WTC11 (cell line): ENCODE measurements around the gene RAB13. TPM values are rescaled to one million over a fixed set of nuclear protein-coding genes. Genes with fewer than 3 reads are reported as not detected.

Experiments
- ATAC-seq: fragments of 200-7000 bp; cut with Tn5 transposase; 2 replicates; pipeline ENCODE4 v1.10.0; 2021; ENCODE audit warnings: mild to moderate bottlenecking, moderate library complexity
- CTCF ChIA-PET: fragments of 300-600 bp; sonication (Branson Sonifier 250); formaldehyde crosslinking; loops from one replicate; lab custom pipeline; 2021; ENCODE audit warnings: antibody characterized with exemption; lab: Charles Lee
- POLR2A ChIA-PET: fragments of 350-600 bp; sonication (Branson Sonifier 250); formaldehyde crosslinking; loops from one replicate; lab custom pipeline; 2021; ENCODE audit warnings: antibody characterized with exemption; lab: Charles Lee
- DNase-seq: peaks from one replicate; pipeline ENCODE4 v3.0.0; 2021; ENCODE audit warnings: low spot score
- H3K27ac Mint-ChIP-seq: 2 replicates; pipeline ENCODE4 v1.8.0; 2021; ENCODE audit warnings: mixed read lengths
- H3K27me3 Mint-ChIP-seq: 2 replicates; pipeline ENCODE4 v1.8.0; 2021; ENCODE audit warnings: low read depth, mild to moderate bottlenecking, moderate library complexity, mixed read lengths
- H3K36me3 Mint-ChIP-seq: 2 replicates; pipeline ENCODE4 v1.8.0; 2021; ENCODE audit warnings: mixed read lengths
- H3K4me1 Mint-ChIP-seq: 2 replicates; pipeline ENCODE4 v1.8.0; 2022; ENCODE audit warnings: mixed read lengths
- H3K4me3 Mint-ChIP-seq: 2 replicates; pipeline ENCODE4 v1.8.0; 2021; ENCODE audit warnings: mild to moderate bottlenecking, moderate library complexity, mixed read lengths
- H3K9me3 Mint-ChIP-seq: 2 replicates; pipeline ENCODE4 v1.8.0; 2021; ENCODE audit warnings: mixed read lengths
- ATF1 ChIP-seq: sonication (generic); formaldehyde crosslinking; IDR thresholded peaks from 2 replicates; pipeline ENCODE4 v1.8.1; 2023; ENCODE audit warnings: mild to moderate bottlenecking, moderate library complexity, missing genetic modification reagents
- CTCF ChIP-seq: fragments of 200-600 bp; IDR thresholded peaks from 2 replicates; pipeline ENCODE4 v1.8.0; 2022; ENCODE audit warnings: antibody characterized with exemption
- ELF4 ChIP-seq: sonication (generic); formaldehyde crosslinking; IDR thresholded peaks from 2 replicates; pipeline ENCODE4 v1.8.1; 2022; ENCODE audit warnings: low read depth, mild to moderate bottlenecking, moderate library complexity, missing genetic modification reagents
- ESRRA ChIP-seq: sonication (generic); formaldehyde crosslinking; IDR thresholded peaks from 2 replicates; pipeline ENCODE4 v1.8.1; 2022; ENCODE audit warnings: mild to moderate bottlenecking, missing genetic modification reagents, borderline replicate concordance
- JUN ChIP-seq: sonication (generic); formaldehyde crosslinking; IDR thresholded peaks from 2 replicates; pipeline ENCODE4 v1.8.0; 2023; ENCODE audit warnings: mild to moderate bottlenecking, missing genetic modification reagents
- KAT7 ChIP-seq: sonication (generic); formaldehyde crosslinking; IDR thresholded peaks from 2 replicates; pipeline ENCODE4 v1.8.1; 2023; ENCODE audit warnings: missing genetic modification reagents, mild to moderate bottlenecking, borderline replicate concordance
- MAX ChIP-seq: sonication (generic); formaldehyde crosslinking; IDR thresholded peaks from 2 replicates; pipeline ENCODE4 v1.8.0; 2022; ENCODE audit warnings: mild to moderate bottlenecking, missing genetic modification reagents
- NR3C1 ChIP-seq: sonication (generic); formaldehyde crosslinking; conservative IDR thresholded peaks from 2 replicates; pipeline ENCODE4 v1.8.1; 2023; ENCODE audit warnings: low read depth, mild to moderate bottlenecking, missing genetic modification reagents
- SMAD4 ChIP-seq: sonication (generic); formaldehyde crosslinking; IDR thresholded peaks from 2 replicates; pipeline ENCODE4 v1.8.0; 2022; ENCODE audit warnings: mild to moderate bottlenecking, missing genetic modification reagents
- TEAD4 ChIP-seq: sonication (generic); formaldehyde crosslinking; IDR thresholded peaks from 2 replicates; pipeline ENCODE4 v1.8.0; 2022; ENCODE audit warnings: mild to moderate bottlenecking, missing genetic modification reagents
- TP53 ChIP-seq: sonication (generic); formaldehyde crosslinking; IDR thresholded peaks from 2 replicates; pipeline ENCODE4 v1.8.1; 2023; ENCODE audit warnings: mild to moderate bottlenecking, missing genetic modification reagents
- ZNF121 ChIP-seq: sonication (generic); formaldehyde crosslinking; IDR thresholded peaks from 2 replicates; pipeline ENCODE4 v1.8.0; 2023; ENCODE audit warnings: missing genetic modification reagents
- ZNF317 ChIP-seq: sonication (generic); formaldehyde crosslinking; IDR thresholded peaks from 2 replicates; pipeline ENCODE4 v1.8.1; 2023; ENCODE audit warnings: low read depth, mild to moderate bottlenecking, moderate library complexity, missing genetic modification reagents, borderline replicate concordance
- ZNF423 ChIP-seq: fragments of 250-450 bp; sonication (Bioruptor Pico); IDR thresholded peaks from 2 replicates; pipeline ENCODE4 v2.1.2; 2022; ENCODE audit warnings: mild to moderate bottlenecking, moderate library complexity
- ZNF532 ChIP-seq: fragments of 250-450 bp; sonication (Bioruptor Pico); IDR thresholded peaks from 2 replicates; pipeline ENCODE4 v1.9.0; 2021; ENCODE audit warnings: mild to moderate bottlenecking, borderline replicate concordance
- total RNA-seq: library from RNA; stranded (reverse); gene quantifications from 3 replicates; pipeline ENCODE4 v1.2.3, GENCODE V29; 2021
- TF ChIP-seq, protein P1 (sequence below): sonication (generic); formaldehyde crosslinking; IDR thresholded peaks from 2 replicates; pipeline ENCODE4 v1.8.1; 2022; ENCODE audit warnings: missing genetic modification reagents, borderline replicate concordance

Gene RAB13
- total RNA-seq, 1 experiment from 2014 or later, result 126 TPM

- ATAC-seq (no peak), DNase-seq (no peak)
- peak overlapping the region; percentile 21; the same call in 1 of the 2 replicates for H3K27ac Mint-ChIP-seq
- TF ChIP-seq, protein P1, sequence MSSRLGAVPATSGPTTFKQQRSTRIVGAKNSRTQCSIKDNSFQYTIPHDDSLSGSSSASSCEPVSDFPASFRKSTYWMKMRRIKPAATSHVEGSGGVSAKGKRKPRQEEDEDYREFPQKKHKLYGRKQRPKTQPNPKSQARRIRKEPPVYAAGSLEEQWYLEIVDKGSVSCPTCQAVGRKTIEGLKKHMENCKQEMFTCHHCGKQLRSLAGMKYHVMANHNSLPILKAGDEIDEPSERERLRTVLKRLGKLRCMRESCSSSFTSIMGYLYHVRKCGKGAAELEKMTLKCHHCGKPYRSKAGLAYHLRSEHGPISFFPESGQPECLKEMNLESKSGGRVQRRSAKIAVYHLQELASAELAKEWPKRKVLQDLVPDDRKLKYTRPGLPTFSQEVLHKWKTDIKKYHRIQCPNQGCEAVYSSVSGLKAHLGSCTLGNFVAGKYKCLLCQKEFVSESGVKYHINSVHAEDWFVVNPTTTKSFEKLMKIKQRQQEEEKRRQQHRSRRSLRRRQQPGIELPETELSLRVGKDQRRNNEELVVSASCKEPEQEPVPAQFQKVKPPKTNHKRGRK, result no peak
- no peak for TF ChIP-seq JUN (CRISPR knock-in tag)
- no peak for TF ChIP-seq ESRRA (CRISPR knock-in tag)
- TF ChIP-seq ATF1 (CRISPR knock-in tag), result no peak
- no peak for TF ChIP-seq TP53 (CRISPR knock-in tag)
- TF ChIP-seq ZNF532 (CRISPR knock-in tag), result no peak
- TF ChIP-seq ZNF121 (CRISPR knock-in tag), result no peak
- no peak for TF ChIP-seq ELF4 (CRISPR knock-in tag)
- TF ChIP-seq KAT7 (CRISPR knock-in tag), result no peak
- no peak for TF ChIP-seq ZNF317 (CRISPR knock-in tag)
- TF ChIP-seq NR3C1 (CRISPR knock-in tag), result no peak
- TF ChIP-seq MAX, result no peak
- TF ChIP-seq CTCF, result no peak
- TF ChIP-seq TEAD4 (CRISPR knock-in tag), result no peak
- no peak for TF ChIP-seq ZNF423 (CRISPR knock-in tag)
- no peak for TF ChIP-seq SMAD4 (CRISPR knock-in tag)
- no peaks in the 10 kb centered on the region for H3K27me3 Mint-ChIP-seq
- peaks cover 13% of the 10 kb centered on the region for H3K4me1 Mint-ChIP-seq
- no peak overlapping the region for H3K4me3 Mint-ChIP-seq
- POLR2A ChIA-PET, result no interaction called here
- CTCF ChIA-PET, result interaction anchor here (0.7 to 1.3 kb wide), 2 partner anchors 13 to 145 kb away, joined by 3 to 4 read pairs; no protein-coding TSS in a partner anchor
- no peaks in the 10 kb centered on the region for H3K9me3 Mint-ChIP-seq
- peaks cover 17% of the 10 kb centered on the region; the same call in 1 of the 2 replicates for H3K36me3 Mint-ChIP-seq
Measured at GRCh38 chr1:153942766-153943549, 43.2 kb downstream of the RAB13 start.
